Stimulated activated CD4-positive, alpha-beta T cell treated with anti-CD3 and anti-CD28 coated beads, Interleukin-12 subunit alpha, Interleukin-12 subunit beta, amount 100 ng/mL, for 48 hours (primary cell): ENCODE results near the gene CCDC60.

Experiments
- DNase-seq, 3 donors: peaks; one replicate each; pipeline ENCODE4 v3.0.0-alpha.2; 2020; ENCODE audit warnings: low read depth in 2 of 3, low spot score in 1 of 3

The CCDC60 gene

DNA sequence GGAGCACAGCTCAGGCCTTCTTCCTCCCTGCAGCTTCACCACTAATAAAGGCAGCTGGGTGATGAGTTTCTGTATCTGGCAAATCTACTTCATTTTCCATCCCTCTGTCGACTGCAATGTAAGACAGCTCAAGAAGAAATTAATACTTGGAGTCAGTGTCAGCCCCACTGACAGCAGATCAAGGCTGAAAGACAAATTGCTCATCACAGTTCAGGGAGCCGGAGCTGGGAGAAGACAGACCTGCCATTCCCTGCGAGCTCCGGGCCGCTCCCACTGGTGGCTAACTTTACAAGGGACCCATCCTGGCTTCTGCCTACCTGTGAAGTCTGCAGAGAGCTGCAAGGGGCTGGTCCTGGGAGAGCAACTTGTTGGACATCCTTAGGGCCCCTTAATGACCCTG lies 49.8 kb downstream of the CCDC60 start:
- no peak for DNase-seq

DNA sequence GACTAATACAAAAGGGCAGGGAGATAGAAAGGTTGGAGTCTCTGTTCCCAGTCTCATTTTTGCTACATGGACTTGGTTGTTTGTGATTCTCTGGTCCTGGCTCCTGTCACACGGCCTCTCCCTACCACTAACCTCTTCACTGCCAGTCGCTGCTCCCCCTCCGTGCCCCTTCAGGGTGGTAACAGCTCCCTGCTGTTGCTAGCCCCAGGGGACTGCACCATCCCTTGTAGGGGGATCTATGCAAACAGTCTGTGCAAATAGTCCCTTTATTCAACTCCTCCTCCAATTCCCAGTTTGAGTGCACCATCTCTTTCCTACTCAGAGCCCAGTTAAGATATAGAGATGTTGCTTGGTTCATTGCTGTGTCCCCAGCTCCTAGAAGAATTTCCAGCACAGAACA lies 51.1 kb downstream of the CCDC60 start:
- no peak for DNase-seq

- DNase-seq, result no peak
Observed at GRCh38 chr12:119389687-119390086, 55.2 kb downstream of the CCDC60 start.

- no peak for DNase-seq
Observed at GRCh38 chr12:119391673-119392072, 57.1 kb downstream of the CCDC60 start.

DNA sequence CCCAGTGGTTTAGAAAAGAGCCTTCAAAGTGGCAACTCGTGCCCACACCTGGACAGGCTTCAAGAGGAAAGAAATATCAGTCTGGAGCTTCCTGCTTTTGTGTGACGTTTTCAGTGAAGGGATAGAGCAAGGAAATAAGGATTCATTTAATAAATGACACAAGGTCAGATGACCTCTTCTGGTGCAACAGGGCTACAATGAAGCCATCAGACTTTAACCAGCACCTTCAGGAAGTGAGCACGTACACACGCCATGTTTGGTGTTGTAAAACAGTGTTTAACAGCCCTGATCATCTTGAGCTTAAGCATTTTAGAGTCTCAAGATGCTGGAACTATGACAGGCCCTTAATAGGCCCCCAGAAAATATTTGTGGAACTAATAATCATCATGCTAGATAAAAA lies 59.1 kb downstream of the CCDC60 start:
- no peak for DNase-seq

DNA sequence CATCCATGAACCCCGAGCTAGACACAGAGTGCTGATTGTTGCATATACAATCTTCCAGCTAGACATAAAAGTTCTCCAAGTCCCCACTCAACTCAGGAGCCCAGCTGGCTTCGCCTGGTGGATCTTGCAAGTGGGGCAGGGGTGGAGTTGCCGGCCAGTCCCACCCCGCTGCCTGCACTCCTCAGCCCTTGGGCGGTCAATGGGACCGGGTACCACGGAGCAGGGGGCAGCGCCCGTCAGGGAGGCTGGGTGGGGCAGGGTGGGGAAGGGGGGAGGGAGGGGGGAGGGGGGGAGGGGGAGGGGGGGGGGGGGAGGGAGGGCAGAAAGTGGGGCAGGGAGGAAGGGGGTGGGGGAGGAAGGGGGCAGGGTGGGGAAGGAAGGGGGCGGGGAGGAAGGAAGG lies 63.0 kb downstream of the CCDC60 start:
- no peak for DNase-seq

- no peak for DNase-seq
Observed at GRCh38 chr12:119398190-119398589, 63.7 kb downstream of the CCDC60 start.

GRCh38 chr12:119399301-119399700 lies 64.8 kb downstream of the CCDC60 start:
- no peak for DNase-seq

DNA sequence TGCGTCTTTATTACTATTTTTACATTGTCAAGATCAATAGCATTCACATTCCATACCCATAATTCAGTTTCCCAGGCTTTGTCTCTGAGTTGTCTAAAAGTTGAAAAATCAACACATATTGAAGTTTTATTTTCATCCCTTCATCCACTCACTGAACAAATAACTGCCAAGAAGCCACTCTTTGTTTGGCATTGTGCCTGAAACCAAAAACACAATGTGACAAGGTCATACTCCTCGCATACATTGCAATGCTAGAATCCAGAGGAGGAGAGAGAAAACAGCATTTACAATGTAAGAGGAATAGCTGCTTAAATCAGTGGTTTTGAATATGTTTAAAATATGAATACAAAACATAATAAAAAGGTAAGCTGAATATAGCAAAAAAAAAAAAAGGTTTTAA lies 71.8 kb downstream of the CCDC60 start:
- no peak for DNase-seq

GRCh38 chr12:119406811-119407210 lies 72.3 kb downstream of the CCDC60 start:
- DNase-seq, result no peak

GRCh38 chr12:119409043-119409442 lies 74.5 kb downstream of the CCDC60 start:
- no peak for DNase-seq

DNA sequence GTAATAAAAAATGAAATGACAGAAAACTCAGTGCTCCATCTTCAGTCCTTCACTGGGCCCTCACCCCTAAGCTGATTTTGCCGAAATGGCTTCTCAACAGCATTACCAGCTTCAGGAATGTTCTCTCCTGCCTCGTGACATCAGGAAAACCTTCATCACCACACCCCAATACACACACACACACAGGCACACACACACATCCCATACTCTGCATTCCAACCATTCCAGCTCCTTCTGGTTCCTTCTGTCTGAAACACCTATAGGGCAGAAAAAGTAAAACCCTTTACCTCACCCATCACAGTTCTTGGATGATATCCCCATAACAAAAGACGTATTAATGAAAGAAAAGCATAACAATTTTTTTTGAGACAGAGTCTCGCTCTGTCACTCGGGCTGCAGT lies 75.9 kb downstream of the CCDC60 start:
- DNase-seq, result no peak

DNA sequence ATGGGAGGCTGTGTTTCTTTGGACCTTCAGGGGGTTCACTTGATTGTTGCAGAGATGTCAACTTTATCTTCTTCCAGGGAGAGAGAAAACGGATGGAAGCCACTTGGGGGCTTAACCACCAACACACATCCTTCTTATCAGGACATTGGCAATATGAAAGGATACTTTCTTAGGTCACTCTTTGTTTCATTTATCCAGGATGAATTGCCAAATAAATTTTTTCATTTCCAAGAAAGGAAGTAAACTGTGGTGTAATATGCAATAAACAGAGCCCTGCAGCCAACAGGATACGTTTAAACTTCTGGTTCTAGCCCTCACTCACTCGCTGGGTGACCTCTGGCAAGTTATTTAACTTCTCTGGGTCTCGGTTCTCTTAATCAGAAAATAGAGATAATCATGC lies 77.8 kb downstream of the CCDC60 start:
- no peak for DNase-seq

GRCh38 chr12:119412811-119413794 lies 78.6 kb downstream of the CCDC60 start:
- DNase-seq, result peak; percentile 7 to 51 (median 21)

- DNase-seq, result no peak
Observed at GRCh38 chr12:119415714-119416113, 81.2 kb downstream of the CCDC60 start.

- DNase-seq, result no peak
Observed at GRCh38 chr12:119417440-119417839, 82.9 kb downstream of the CCDC60 start.

- no peak for DNase-seq
Observed at GRCh38 chr12:119419381-119419780, 84.9 kb downstream of the CCDC60 start.

DNA sequence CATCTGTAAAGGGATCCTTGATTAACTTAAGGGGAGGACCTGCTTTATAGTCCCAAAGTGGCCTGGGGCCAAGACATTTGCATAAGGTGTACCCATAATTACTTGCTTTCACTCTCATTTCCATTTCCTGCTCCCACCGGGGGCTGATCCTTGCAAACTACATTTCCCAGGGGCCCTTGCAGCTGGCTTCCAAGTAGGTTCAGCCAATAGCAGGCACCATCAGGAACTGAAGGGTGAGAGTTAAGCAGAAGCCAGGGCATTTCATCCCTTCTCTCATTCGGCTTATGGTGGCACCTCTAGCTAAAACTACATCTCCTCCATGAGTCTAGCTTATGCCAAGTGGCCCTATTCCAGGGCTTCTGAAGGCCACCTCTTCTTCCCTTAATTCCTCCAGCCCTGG lies 88.8 kb downstream of the CCDC60 start:
- DNase-seq, result no peak

GRCh38 chr12:119425623-119426022 lies 91.1 kb downstream of the CCDC60 start:
- DNase-seq, result no peak

GRCh38 chr12:119431151-119431550 lies 96.6 kb downstream of the CCDC60 start:
- no peak for DNase-seq

- no peak for DNase-seq
Observed at GRCh38 chr12:119432949-119433348, 98.4 kb downstream of the CCDC60 start.

- no peak for DNase-seq
Observed at GRCh38 chr12:119440803-119441360, 106.4 kb downstream of the CCDC60 start.
